B cell (primary cell): ENCODE measurements around the gene ENPP7. TPM values are rescaled to one million over a fixed set of nuclear protein-coding genes. Genes with fewer than 3 reads are reported as not detected.

Experiments
- ATAC-seq: fragments of 200-7000 bp; cut with Tn5 transposase; one replicate; pipeline ENCODE4 v1.10.0; 2021; ENCODE audit warnings: low read depth, mild to moderate bottlenecking, moderate number of reproducible peaks, moderate library complexity
- CTCF ChIA-PET: fragments of 350-600 bp; sonication (Branson Sonifier 250); formaldehyde crosslinking; loops from one replicate; lab custom pipeline; 2021; ENCODE audit warnings: antibody characterized with exemption, inconsistent platforms; lab: Charles Lee
- POLR2A ChIA-PET: fragments of 350-600 bp; sonication (Branson Sonifier 250); formaldehyde crosslinking; loops from one replicate; lab custom pipeline; 2021; ENCODE audit warnings: antibody characterized with exemption; lab: Charles Lee
- DNase-seq: peaks from one replicate; pipeline ENCODE4 v3.0.0; 2013
- H2AFZ ChIP-seq: 2 replicates; pipeline ENCODE4 v1.6.1; 2012; ENCODE audit warnings: mild to moderate bottlenecking, low read depth, low read length; ENCODE audit not compliant: insufficient read depth, poor library complexity, severe bottlenecking
- H3K27ac ChIP-seq, 2 donors: 1 replicate in 1 of 2; 2 replicates in 1 of 2; pipeline ENCODE4 v1.5.1; 2012 to 2013; ENCODE audit warnings: low read length in 2 of 2, mild to moderate bottlenecking in 2 of 2, moderate library complexity in 1 of 2
- H3K27me3 ChIP-seq, 4 experiments: fragments of 200-600 bp in 1 of 4; sonication (generic) in 1 of 4; replicated peaks in 1 of 4; 1 replicate in 2 of 4; 2 replicates in 2 of 4; pipeline versions ENCODE4 v1.6.1 to v1.7.0; 2013 to 2016; ENCODE audit warnings: low read length in 3 of 4, mild to moderate bottlenecking in 2 of 4, mixed read lengths in 1 of 4, moderate library complexity in 1 of 4; ENCODE audit not compliant: insufficient read depth in 4 of 4, control insufficient read depth in 3 of 4; ENCODE audit errors: control extremely low read depth in 1 of 4
- H3K36me3 ChIP-seq, 2 experiments: replicated peaks in 1 of 2; 1 replicate in 1 of 2; 2 replicates in 1 of 2; pipeline versions ENCODE4 v1.6.1 to v1.7.1; 2013; ENCODE audit warnings: low read length in 1 of 2; ENCODE audit not compliant: insufficient read depth in 2 of 2, control insufficient read depth in 1 of 2; ENCODE audit errors: control extremely low read depth in 1 of 2, extremely low read depth in 1 of 2
- H3K4me1 ChIP-seq, 2 donors: fragments of 200-600 bp in 1 of 2; sonication (generic) in 1 of 2; 1 replicate in 1 of 2; 2 replicates in 1 of 2; pipeline versions ENCODE4 v1.5.1 to v1.6.1; 2013 to 2017; ENCODE audit warnings: low read length in 2 of 2; ENCODE audit not compliant: control insufficient read depth in 2 of 2, insufficient read depth in 2 of 2
- H3K4me2 ChIP-seq: replicated peaks from 2 replicates; pipeline ENCODE3; 2012; ENCODE audit warnings: mild to moderate bottlenecking, low read depth, low read length; ENCODE audit not compliant: poor library complexity, severe bottlenecking
- H3K4me3 ChIP-seq, 5 experiments: fragments of 200-600 bp in 1 of 5; sonication (generic) in 1 of 5; 1 replicate in 3 of 5; 2 replicates in 2 of 5; pipeline versions ENCODE4 v1.5.1 to v1.7.0; 2011 to 2016; ENCODE audit warnings: low read length in 4 of 5, mild to moderate bottlenecking in 4 of 5, low read depth in 2 of 5, control low read depth in 1 of 5, moderate library complexity in 1 of 5; ENCODE audit not compliant: insufficient read depth in 1 of 5; ENCODE audit errors: control extremely low read depth in 1 of 5, extremely low read depth in 1 of 5
- H3K79me2 ChIP-seq: fragments of 200-600 bp; sonication (generic); one replicate; pipeline ENCODE4 v1.6.0; 2016; ENCODE audit warnings: low read length; ENCODE audit not compliant: control insufficient read depth, insufficient read depth
- H3K9ac ChIP-seq: fragments of 200-600 bp; sonication (generic); 2 replicates; pipeline ENCODE4 v1.6.1; 2017; ENCODE audit warnings: mild to moderate bottlenecking, low read length, moderate library complexity
- H3K9me3 ChIP-seq, 3 donors: one replicate each; pipeline versions ENCODE4 v1.6.1 to v1.7.1; 2013; ENCODE audit warnings: low read length in 2 of 3; ENCODE audit not compliant: control insufficient read depth in 2 of 3, insufficient read depth in 1 of 3; ENCODE audit errors: control extremely low read depth in 1 of 3
- H4K20me1 ChIP-seq: 2 replicates; pipeline ENCODE4 v1.6.0; 2012; ENCODE audit warnings: mild to moderate bottlenecking, low read length; ENCODE audit not compliant: insufficient read depth, control insufficient read depth, poor library complexity, severe bottlenecking
- H3K27ac Mint-ChIP-seq: one replicate; pipeline ENCODE4 v1.8.0; 2021; ENCODE audit warnings: mixed read lengths
- H3K27me3 Mint-ChIP-seq: one replicate; pipeline ENCODE4 v1.8.0; 2021; ENCODE audit warnings: mixed read lengths
- H3K4me1 Mint-ChIP-seq: one replicate; pipeline ENCODE4 v1.8.0; 2021; ENCODE audit warnings: mixed read lengths
- H3K4me3 Mint-ChIP-seq: one replicate; pipeline ENCODE4 v1.8.0; 2021; ENCODE audit warnings: mixed read lengths
- H3K9me3 Mint-ChIP-seq: one replicate; pipeline ENCODE4 v1.8.0; 2022; ENCODE audit warnings: mixed read lengths; ENCODE audit not compliant: insufficient read depth
- EZH2 ChIP-seq: IDR thresholded peaks from 2 replicates; pipeline ENCODE4 v1.6.1; 2012; ENCODE audit warnings: borderline replicate concordance, low read depth, mild to moderate bottlenecking, moderate library complexity, low read length; ENCODE audit not compliant: insufficient read depth, poor library complexity, severe bottlenecking
- WGBS: methylation state at CpG from one replicate; pipeline ENCODE4 v1.1.5; 2013; ENCODE audit warnings: missing lambda C conversion rate; ENCODE audit not compliant: insufficient coverage; 5-methylcytosine and 5-hydroxymethylcytosine counted together
- intact Hi-C: fragments of 100-400 bp; cut with micrococcal nuclease; formaldehyde crosslinking; loops from one replicate; pipeline ENCODE4 v1.10.0; 2022
- polyA minus RNA-seq: library from RNA; depleted of rRNA, polyadenylated mRNA; stranded (reverse); fragments of >200 nt; gene quantifications from 2 replicates; pipeline ENCODE4 v1.2.3, GENCODE V29; 2012
- polyA plus RNA-seq: library from polyadenylated mRNA; depleted of rRNA; stranded (reverse); fragments of >200 nt; gene quantifications from 2 replicates; pipeline ENCODE4 v1.2.3, GENCODE V29; 2012
- total RNA-seq, 2 donors: library from RNA; stranded (reverse); fragments of 120-200 nt in 1 of 2; gene quantifications; 1 replicate in 1 of 2; 2 replicates in 1 of 2; pipeline versions ENCODE4 v1.2.3 to v1.2.4, GENCODE V29; 2013 to 2022
- TF ChIP-seq, protein P1 (sequence below): fragments of 200-600 bp; IDR thresholded peaks from one replicate; pipeline ENCODE4 v1.8.0; 2022; ENCODE audit warnings: antibody characterized with exemption, mild to moderate bottlenecking

The ENPP7 gene, protein sequence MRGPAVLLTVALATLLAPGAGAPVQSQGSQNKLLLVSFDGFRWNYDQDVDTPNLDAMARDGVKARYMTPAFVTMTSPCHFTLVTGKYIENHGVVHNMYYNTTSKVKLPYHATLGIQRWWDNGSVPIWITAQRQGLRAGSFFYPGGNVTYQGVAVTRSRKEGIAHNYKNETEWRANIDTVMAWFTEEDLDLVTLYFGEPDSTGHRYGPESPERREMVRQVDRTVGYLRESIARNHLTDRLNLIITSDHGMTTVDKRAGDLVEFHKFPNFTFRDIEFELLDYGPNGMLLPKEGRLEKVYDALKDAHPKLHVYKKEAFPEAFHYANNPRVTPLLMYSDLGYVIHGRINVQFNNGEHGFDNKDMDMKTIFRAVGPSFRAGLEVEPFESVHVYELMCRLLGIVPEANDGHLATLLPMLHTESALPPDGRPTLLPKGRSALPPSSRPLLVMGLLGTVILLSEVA
- 6.7 and 7.8 TPM in 2 replicates for total RNA-seq
- total RNA-seq (2013): 0.65 TPM
- polyA plus RNA-seq: 0.07 and 0.40 TPM in 2 replicates
- polyA minus RNA-seq: 1.0 TPM in 1 of 2 replicates, not detected in the other

DNA sequence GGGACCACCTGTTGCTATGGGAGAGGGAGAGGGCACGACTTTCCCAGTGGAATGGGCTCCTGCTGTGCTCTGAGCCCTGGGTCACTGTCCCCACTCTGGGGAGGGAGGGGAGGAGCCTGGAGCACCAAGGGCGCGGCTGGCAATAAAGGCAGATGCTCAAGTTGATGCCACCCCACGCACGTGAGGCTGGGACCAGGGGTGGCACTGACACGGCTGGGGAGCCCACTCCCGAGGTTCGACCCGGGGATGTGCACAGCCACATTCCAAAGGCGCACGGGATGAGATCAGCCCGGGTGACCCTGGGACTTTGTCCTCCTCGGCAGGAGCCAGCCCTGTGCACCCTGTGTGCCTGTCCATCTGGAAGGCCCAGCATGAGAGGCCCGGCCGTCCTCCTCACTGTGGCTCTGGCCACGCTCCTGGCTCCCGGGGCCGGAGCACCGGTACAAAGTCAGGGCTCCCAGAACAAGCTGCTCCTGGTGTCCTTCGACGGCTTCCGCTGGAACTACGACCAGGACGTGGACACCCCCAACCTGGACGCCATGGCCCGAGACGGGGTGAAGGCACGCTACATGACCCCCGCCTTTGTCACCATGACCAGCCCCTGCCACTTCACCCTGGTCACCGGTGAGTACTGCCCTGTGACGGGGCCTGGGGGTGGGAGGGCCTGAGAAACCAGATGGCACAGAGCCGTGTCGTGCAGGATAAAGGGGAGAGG lies at the start of gene ENPP7:
ENPP7 (plus strand) TSS at position 175 of the 715 bp plus-strand sequence; CDS start at position 372, 197 bp downstream.
- peaks cover 53% of the 10 kb centered on the region for H3K4me1 Mint-ChIP-seq
- Histone ChIP-seq H3K27me3 (no peaks in the 10 kb centered on the region), H3K4me1 (peaks cover 17 to 27% of the 10 kb centered on the region in 2 donors), H3K36me3 (no peaks in the 10 kb centered on the region), H3K4me3 (no peak within 1 kb of the TSS), H3K4me2 (no peak within 1 kb of the TSS), H4K20me1 (no peaks in the 10 kb centered on the region), H3K9ac (no peak within 1 kb of the TSS), H3K79me2 (no peaks in the 10 kb centered on the region), H3K27ac (no peak within 1 kb of the TSS), H3K9me3 (peaks cover 0 to 3% (median 0%) of the 10 kb centered on the region in 3 donors), H2AFZ (no peak within 1 kb of the TSS)
- no peak for ATAC-seq
- intact Hi-C loops: loop anchor here (5.0 kb wide), 1 partner anchor 106 kb away; the partner anchor contains the start of gene CBX4
- POLR2A ChIA-PET: no interaction called here
- CTCF ChIA-PET: interaction anchor here (1.0 kb wide), 1 partner anchor 264 kb away, joined by 3 read pairs; no protein-coding TSS in a partner anchor
- DNase-seq: no peak
- H3K27ac Mint-ChIP-seq: peak within 1 kb of the TSS; percentile 61
- H3K4me3 Mint-ChIP-seq: peak within 1 kb of the TSS; percentile 44
- H3K9me3 Mint-ChIP-seq: no peaks in the 10 kb centered on the region
- TF ChIP-seq, protein P1, sequence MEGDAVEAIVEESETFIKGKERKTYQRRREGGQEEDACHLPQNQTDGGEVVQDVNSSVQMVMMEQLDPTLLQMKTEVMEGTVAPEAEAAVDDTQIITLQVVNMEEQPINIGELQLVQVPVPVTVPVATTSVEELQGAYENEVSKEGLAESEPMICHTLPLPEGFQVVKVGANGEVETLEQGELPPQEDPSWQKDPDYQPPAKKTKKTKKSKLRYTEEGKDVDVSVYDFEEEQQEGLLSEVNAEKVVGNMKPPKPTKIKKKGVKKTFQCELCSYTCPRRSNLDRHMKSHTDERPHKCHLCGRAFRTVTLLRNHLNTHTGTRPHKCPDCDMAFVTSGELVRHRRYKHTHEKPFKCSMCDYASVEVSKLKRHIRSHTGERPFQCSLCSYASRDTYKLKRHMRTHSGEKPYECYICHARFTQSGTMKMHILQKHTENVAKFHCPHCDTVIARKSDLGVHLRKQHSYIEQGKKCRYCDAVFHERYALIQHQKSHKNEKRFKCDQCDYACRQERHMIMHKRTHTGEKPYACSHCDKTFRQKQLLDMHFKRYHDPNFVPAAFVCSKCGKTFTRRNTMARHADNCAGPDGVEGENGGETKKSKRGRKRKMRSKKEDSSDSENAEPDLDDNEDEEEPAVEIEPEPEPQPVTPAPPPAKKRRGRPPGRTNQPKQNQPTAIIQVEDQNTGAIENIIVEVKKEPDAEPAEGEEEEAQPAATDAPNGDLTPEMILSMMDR: no peak
- no peak for TF ChIP-seq EZH2
- WGBS: 89% methylated on average over 30 of the region's 33 CpGs
- no peaks in the 10 kb centered on the region for H3K27me3 Mint-ChIP-seq
